Measurements from ENCODE around the gene MAP3K14.

DNA sequence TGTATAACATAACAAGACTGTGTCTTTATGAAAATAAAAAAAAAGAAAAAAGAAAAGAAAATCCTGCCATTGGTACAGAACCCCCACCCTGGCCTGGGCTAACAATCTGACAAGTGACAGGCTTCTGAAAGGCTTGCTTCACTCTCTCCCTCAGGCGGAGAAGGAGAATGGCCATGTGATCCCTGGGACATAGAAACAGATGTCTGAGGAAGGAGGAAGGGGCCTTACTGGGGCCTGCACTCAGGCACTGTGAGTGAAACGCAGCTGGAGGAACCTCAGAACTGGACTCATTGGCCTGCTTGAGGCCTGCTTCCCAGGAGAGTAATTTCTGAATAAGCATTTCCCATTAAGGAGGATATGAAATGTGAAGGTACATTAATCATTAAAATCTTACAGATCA is 17.5 kb downstream of the MAP3K14 start:
- TF ChIP-seq, protein P1, sequence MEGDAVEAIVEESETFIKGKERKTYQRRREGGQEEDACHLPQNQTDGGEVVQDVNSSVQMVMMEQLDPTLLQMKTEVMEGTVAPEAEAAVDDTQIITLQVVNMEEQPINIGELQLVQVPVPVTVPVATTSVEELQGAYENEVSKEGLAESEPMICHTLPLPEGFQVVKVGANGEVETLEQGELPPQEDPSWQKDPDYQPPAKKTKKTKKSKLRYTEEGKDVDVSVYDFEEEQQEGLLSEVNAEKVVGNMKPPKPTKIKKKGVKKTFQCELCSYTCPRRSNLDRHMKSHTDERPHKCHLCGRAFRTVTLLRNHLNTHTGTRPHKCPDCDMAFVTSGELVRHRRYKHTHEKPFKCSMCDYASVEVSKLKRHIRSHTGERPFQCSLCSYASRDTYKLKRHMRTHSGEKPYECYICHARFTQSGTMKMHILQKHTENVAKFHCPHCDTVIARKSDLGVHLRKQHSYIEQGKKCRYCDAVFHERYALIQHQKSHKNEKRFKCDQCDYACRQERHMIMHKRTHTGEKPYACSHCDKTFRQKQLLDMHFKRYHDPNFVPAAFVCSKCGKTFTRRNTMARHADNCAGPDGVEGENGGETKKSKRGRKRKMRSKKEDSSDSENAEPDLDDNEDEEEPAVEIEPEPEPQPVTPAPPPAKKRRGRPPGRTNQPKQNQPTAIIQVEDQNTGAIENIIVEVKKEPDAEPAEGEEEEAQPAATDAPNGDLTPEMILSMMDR (IDR thresholded peaks at IDR 0.05), result no peak
- TF ChIP-seq POLR2A (IDR thresholded peaks at IDR 0.05), result no peak
